Measurements from ENCODE around the gene STRN3. TPM values are rescaled to one million over a fixed set of nuclear protein-coding genes. Genes with fewer than 3 reads are reported as not detected.

The STRN3 gene
- total and polyA plus RNA-seq, 2 of the 8 experiments (the other 6 are each of a cell fraction or from before 2014, with no cell fraction given), result 8.7 to 38.1 TPM

DNA sequence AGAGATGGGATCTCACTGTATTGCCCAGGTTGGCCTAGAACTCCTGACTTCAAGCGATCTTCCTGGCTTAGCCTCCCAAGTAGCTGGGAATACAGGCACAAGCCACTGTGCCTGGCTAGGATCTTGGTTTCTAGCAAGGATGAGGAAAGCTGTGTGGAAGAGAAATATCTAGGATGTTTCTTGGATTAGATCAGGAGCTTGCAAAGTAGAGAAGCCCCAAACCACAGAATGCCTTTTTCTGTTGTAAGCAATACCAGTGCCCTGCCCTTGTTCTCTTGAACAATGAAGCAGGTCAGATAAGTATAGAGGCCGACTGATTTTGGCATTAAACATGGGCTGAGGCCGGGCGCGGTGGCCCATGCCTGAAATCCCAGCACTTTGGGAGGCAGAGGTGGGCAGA is 44.3 kb upstream of the STRN3 start (continued):
- TF ChIP-seq CHD7 (IDR thresholded peaks at IDR 0.05; ENCODE audit: insufficient replicate concordance, low read length) (no peak), YY1 (IDR thresholded peaks at IDR 0.05; ENCODE audit: low read depth, low read length) (no peak), SP4 (IDR thresholded peaks at IDR 0.05; ENCODE audit: low read length) (no peak), E2F6 (IDR thresholded peaks at IDR 0.05) (no peak), KDM5A (IDR thresholded peaks at IDR 0.05; ENCODE audit: low read length) (no peak), RAD21 (IDR thresholded peaks at IDR 0.05 in 1 of 2, conservative IDR thresholded peaks at IDR 0.05 in 1 of 2; ENCODE audit: low read depth in 2 of 2, low read length in 2 of 2) (no peak), POLR2A (IDR thresholded peaks at IDR 0.05; ENCODE audit: control extremely low read depth in 1 of 2, low read depth in 2 of 2, low read length in 2 of 2) (no peak), JUN (IDR thresholded peaks at IDR 0.05; ENCODE audit: low read depth, low read length) (no peak)
- TF ChIP-seq, protein P1, sequence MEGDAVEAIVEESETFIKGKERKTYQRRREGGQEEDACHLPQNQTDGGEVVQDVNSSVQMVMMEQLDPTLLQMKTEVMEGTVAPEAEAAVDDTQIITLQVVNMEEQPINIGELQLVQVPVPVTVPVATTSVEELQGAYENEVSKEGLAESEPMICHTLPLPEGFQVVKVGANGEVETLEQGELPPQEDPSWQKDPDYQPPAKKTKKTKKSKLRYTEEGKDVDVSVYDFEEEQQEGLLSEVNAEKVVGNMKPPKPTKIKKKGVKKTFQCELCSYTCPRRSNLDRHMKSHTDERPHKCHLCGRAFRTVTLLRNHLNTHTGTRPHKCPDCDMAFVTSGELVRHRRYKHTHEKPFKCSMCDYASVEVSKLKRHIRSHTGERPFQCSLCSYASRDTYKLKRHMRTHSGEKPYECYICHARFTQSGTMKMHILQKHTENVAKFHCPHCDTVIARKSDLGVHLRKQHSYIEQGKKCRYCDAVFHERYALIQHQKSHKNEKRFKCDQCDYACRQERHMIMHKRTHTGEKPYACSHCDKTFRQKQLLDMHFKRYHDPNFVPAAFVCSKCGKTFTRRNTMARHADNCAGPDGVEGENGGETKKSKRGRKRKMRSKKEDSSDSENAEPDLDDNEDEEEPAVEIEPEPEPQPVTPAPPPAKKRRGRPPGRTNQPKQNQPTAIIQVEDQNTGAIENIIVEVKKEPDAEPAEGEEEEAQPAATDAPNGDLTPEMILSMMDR (IDR thresholded peaks at IDR 0.05; ENCODE audit: control extremely low read depth in 1 of 3, insufficient read depth in 1 of 3, low read depth in 1 of 3, low read length in 3 of 3), result no peak

All from H1 (cell line).